GM18502 (cell line): Measurements from ENCODE around the gene SRI.
"Not testable (repeated sequence)": the region's sequence is repeated elsewhere in the genome, so short reads cannot be mapped to it uniquely, and the experiment has no call there.

ENCODE experiments used
- ATAC-seq: cut with Tn5 transposase; IDR thresholded peaks from one replicate; pipeline ENCODE4 v1.9.1; 2021; ENCODE audit warnings: mild to moderate bottlenecking; ENCODE audit not compliant: unreplicated experiment, poor library complexity

Gene SRI

GRCh38 chr7:88191911-88192310 lies 27.9 kb downstream of the SRI start:
- no peak for ATAC-seq

GRCh38 chr7:88185650-88186049 lies 34.2 kb downstream of the SRI start:
- ATAC-seq: no peak

- ATAC-seq: no peak
Measured at GRCh38 chr7:88184848-88185304, 35.0 kb downstream of the SRI start.

GRCh38 chr7:88183051-88183450 lies 36.8 kb downstream of the SRI start:
- ATAC-seq: no peak

- ATAC-seq: no peak
Measured at GRCh38 chr7:88176190-88176589, 43.6 kb downstream of the SRI start.

GRCh38 chr7:88172842-88173241 lies 47.0 kb downstream of the SRI start:
- no peak for ATAC-seq

GRCh38 chr7:88169717-88170320 lies 50.0 kb downstream of the SRI start:
- peak; percentile 65 for ATAC-seq

- no peak for ATAC-seq
Measured at GRCh38 chr7:88167721-88168120, 52.1 kb downstream of the SRI start.

- ATAC-seq: no peak
Measured at GRCh38 chr7:88167223-88167622, 52.6 kb downstream of the SRI start.

GRCh38 chr7:88165697-88166096 lies 54.1 kb downstream of the SRI start:
- ATAC-seq: no peak

GRCh38 chr7:88159741-88160140 lies 60.1 kb downstream of the SRI start:
- not testable (repeated sequence) for ATAC-seq

- ATAC-seq: no peak
Measured at GRCh38 chr7:88156356-88156755, 63.5 kb downstream of the SRI start.

GRCh38 chr7:88155756-88156155 lies 64.1 kb downstream of the SRI start:
- ATAC-seq: no peak
